Measurements from ENCODE around the gene FHOD3.

The FHOD3 gene

GRCh38 chr18:36559149-36559857 is 261.8 kb downstream of the FHOD3 start:
- in situ Hi-C loops (cut with HindIII; ENCODE audit: low sequenced_read_pairs) = no loop called here
- H3K4me3 ChIP-seq (ENCODE audit: low read depth, low read length) = no peak overlapping the region
- DNase-seq (ENCODE audit: low read depth, low spot score) = no peak
- TF ChIP-seq, protein P1, sequence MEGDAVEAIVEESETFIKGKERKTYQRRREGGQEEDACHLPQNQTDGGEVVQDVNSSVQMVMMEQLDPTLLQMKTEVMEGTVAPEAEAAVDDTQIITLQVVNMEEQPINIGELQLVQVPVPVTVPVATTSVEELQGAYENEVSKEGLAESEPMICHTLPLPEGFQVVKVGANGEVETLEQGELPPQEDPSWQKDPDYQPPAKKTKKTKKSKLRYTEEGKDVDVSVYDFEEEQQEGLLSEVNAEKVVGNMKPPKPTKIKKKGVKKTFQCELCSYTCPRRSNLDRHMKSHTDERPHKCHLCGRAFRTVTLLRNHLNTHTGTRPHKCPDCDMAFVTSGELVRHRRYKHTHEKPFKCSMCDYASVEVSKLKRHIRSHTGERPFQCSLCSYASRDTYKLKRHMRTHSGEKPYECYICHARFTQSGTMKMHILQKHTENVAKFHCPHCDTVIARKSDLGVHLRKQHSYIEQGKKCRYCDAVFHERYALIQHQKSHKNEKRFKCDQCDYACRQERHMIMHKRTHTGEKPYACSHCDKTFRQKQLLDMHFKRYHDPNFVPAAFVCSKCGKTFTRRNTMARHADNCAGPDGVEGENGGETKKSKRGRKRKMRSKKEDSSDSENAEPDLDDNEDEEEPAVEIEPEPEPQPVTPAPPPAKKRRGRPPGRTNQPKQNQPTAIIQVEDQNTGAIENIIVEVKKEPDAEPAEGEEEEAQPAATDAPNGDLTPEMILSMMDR (IDR thresholded peaks at IDR 0.05; ENCODE audit: low read depth, low read length) = no peak

- H3K4me3 ChIP-seq (ENCODE audit: low read depth, low read length) = no peak overlapping the region
- TF ChIP-seq, protein P1 (IDR thresholded peaks at IDR 0.05; ENCODE audit: low read depth, low read length) = no peak
- in situ Hi-C loops (cut with HindIII; ENCODE audit: low sequenced_read_pairs) = no loop called here
- DNase-seq (ENCODE audit: low read depth, low spot score) = no peak
Measured at GRCh38 chr18:36560187-36560586, 262.7 kb downstream of the FHOD3 start.

- in situ Hi-C loops (cut with HindIII; ENCODE audit: low sequenced_read_pairs) = no loop called here
- H3K4me3 ChIP-seq (ENCODE audit: low read depth, low read length) = no peak overlapping the region
- DNase-seq (ENCODE audit: low read depth, low spot score) = no peak
- TF ChIP-seq, protein P1 (IDR thresholded peaks at IDR 0.05; ENCODE audit: low read depth, low read length) = no peak
Measured at GRCh38 chr18:36561046-36561445, 263.5 kb downstream of the FHOD3 start.

DNA sequence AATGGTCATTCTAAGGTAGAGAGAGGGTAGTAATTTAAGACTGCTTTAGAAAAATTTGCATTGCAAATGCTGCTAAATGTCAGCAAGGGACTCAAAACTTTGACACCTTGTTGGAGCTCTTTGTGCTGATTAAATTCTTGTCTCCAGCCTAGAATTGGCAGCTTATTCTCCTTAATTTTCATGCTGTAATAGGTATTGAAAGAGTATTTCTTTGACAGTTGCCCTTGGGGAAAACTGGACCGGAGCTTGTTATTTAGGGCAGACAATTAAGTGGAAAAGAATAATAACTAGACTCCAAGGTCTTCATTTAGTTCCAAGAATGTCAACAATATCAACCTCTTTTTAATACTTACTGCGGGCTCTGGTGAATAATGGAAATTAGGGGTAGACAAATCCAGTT is 267.3 kb downstream of the FHOD3 start:
- H3K4me3 ChIP-seq (ENCODE audit: low read depth, low read length) = no peak overlapping the region
- TF ChIP-seq, protein P1 (IDR thresholded peaks at IDR 0.05; ENCODE audit: low read depth, low read length) = no peak
- DNase-seq (ENCODE audit: low read depth, low spot score) = no peak
- in situ Hi-C loops (cut with HindIII; ENCODE audit: low sequenced_read_pairs) = no loop called here

DNA sequence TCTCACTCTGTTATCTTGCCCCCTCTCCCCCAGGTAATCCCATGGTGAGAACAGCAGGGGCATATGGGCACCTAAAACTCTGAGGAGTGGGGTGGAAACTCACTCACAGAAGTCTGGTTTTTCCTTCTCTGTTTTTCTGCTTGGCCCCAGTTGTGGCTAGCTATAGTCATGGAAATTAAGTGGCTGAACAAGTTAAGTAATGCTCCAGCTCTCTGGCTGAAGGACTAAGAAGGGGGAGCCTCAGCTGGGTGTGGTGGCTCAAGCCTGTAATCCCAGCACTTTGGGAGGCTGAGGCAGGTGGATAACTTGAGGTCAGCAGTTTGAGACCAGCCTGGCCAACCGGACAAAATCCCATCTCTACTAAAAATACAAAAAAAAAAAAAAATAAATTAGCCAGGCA is 270.3 kb downstream of the FHOD3 start:
- DNase-seq (ENCODE audit: low read depth, low spot score) = no peak
- in situ Hi-C loops (cut with HindIII; ENCODE audit: low sequenced_read_pairs) = no loop called here

DNA sequence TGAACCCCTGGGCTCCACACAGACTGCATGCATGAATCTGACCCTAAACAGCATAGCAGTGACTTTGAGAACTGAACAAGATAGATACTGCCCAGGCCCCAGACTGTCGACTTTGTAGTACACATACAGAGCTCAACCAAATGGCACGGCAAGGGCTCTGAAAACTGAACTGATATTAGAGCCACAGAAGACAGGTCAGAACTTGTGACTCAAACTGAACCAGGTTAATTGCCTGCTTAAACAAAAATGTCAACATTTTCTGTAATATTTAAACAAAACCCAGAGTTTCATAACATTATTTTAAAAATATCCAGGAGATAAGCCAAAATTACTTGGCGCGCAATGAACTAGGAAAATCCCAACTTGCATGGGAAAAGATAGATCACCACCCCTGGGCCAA is 271.0 kb downstream of the FHOD3 start:
- DNase-seq (ENCODE audit: low read depth, low spot score) = no peak
- in situ Hi-C loops (cut with HindIII; ENCODE audit: low sequenced_read_pairs) = no loop called here
- no peak overlapping the region for H3K4me3 ChIP-seq (ENCODE audit: low read depth, low read length)
- TF ChIP-seq, protein P1 (IDR thresholded peaks at IDR 0.05; ENCODE audit: low read depth, low read length) = no peak

More for the DNA sequence above, 270.3 kb downstream of the FHOD3 start:
- TF ChIP-seq, protein P1 (IDR thresholded peaks at IDR 0.05; ENCODE audit: low read depth, low read length) = no peak
- H3K4me3 ChIP-seq (ENCODE audit: low read depth, low read length) = no peak overlapping the region

Data from astrocyte of the spinal cord (primary cell).